ENCODE data around the gene NRG2. TPM values are rescaled to one million over a fixed set of nuclear protein-coding genes. Genes with fewer than 3 reads are reported as not detected.

The NRG2 gene
- total and polyA plus RNA-seq, 2 of the 8 experiments (the other 6 are each of a cell fraction or from before 2014, with no cell fraction given) = 0.27 to 0.54 TPM

DNA sequence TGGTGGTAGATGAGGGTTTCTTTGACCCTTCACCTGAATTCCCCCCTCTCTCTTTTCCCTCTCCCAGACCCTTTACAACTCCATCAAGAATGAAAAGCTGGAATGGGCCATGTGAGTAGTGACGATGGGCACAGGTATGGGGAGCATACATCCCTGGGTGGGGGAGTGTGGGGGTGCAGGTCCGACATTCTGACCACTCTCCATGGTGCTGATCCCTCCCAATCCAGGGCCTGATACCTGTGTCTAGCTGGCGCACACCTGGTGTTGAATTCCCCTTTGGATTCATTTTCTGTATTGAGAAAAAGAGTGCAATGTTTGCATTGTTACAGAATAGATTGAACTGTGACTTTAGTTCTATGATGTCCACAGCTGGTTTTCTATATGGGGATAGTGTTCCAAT is 207.4 kb downstream of the NRG2 start (continued):
- TF ChIP-seq, protein P1, sequence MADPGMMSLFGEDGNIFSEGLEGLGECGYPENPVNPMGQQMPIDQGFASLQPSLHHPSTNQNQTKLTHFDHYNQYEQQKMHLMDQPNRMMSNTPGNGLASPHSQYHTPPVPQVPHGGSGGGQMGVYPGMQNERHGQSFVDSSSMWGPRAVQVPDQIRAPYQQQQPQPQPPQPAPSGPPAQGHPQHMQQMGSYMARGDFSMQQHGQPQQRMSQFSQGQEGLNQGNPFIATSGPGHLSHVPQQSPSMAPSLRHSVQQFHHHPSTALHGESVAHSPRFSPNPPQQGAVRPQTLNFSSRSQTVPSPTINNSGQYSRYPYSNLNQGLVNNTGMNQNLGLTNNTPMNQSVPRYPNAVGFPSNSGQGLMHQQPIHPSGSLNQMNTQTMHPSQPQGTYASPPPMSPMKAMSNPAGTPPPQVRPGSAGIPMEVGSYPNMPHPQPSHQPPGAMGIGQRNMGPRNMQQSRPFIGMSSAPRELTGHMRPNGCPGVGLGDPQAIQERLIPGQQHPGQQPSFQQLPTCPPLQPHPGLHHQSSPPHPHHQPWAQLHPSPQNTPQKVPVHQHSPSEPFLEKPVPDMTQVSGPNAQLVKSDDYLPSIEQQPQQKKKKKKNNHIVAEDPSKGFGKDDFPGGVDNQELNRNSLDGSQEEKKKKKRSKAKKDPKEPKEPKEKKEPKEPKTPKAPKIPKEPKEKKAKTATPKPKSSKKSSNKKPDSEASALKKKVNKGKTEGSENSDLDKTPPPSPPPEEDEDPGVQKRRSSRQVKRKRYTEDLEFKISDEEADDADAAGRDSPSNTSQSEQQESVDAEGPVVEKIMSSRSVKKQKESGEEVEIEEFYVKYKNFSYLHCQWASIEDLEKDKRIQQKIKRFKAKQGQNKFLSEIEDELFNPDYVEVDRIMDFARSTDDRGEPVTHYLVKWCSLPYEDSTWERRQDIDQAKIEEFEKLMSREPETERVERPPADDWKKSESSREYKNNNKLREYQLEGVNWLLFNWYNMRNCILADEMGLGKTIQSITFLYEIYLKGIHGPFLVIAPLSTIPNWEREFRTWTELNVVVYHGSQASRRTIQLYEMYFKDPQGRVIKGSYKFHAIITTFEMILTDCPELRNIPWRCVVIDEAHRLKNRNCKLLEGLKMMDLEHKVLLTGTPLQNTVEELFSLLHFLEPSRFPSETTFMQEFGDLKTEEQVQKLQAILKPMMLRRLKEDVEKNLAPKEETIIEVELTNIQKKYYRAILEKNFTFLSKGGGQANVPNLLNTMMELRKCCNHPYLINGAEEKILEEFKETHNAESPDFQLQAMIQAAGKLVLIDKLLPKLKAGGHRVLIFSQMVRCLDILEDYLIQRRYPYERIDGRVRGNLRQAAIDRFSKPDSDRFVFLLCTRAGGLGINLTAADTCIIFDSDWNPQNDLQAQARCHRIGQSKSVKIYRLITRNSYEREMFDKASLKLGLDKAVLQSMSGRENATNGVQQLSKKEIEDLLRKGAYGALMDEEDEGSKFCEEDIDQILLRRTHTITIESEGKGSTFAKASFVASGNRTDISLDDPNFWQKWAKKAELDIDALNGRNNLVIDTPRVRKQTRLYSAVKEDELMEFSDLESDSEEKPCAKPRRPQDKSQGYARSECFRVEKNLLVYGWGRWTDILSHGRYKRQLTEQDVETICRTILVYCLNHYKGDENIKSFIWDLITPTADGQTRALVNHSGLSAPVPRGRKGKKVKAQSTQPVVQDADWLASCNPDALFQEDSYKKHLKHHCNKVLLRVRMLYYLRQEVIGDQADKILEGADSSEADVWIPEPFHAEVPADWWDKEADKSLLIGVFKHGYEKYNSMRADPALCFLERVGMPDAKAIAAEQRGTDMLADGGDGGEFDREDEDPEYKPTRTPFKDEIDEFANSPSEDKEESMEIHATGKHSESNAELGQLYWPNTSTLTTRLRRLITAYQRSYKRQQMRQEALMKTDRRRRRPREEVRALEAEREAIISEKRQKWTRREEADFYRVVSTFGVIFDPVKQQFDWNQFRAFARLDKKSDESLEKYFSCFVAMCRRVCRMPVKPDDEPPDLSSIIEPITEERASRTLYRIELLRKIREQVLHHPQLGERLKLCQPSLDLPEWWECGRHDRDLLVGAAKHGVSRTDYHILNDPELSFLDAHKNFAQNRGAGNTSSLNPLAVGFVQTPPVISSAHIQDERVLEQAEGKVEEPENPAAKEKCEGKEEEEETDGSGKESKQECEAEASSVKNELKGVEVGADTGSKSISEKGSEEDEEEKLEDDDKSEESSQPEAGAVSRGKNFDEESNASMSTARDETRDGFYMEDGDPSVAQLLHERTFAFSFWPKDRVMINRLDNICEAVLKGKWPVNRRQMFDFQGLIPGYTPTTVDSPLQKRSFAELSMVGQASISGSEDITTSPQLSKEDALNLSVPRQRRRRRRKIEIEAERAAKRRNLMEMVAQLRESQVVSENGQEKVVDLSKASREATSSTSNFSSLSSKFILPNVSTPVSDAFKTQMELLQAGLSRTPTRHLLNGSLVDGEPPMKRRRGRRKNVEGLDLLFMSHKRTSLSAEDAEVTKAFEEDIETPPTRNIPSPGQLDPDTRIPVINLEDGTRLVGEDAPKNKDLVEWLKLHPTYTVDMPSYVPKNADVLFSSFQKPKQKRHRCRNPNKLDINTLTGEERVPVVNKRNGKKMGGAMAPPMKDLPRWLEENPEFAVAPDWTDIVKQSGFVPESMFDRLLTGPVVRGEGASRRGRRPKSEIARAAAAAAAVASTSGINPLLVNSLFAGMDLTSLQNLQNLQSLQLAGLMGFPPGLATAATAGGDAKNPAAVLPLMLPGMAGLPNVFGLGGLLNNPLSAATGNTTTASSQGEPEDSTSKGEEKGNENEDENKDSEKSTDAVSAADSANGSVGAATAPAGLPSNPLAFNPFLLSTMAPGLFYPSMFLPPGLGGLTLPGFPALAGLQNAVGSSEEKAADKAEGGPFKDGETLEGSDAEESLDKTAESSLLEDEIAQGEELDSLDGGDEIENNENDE (IDR thresholded peaks at IDR 0.05; ENCODE audit: insufficient replicate concordance, low read length) = no peak
- TF ChIP-seq GTF2F1 (IDR thresholded peaks at IDR 0.05; ENCODE audit: borderline replicate concordance, low read depth, low read length) = no peak

Measured in H1 (cell line).